ENCODE data around the gene CSAG1.
"Not testable (repeated sequence)": the region's sequence is repeated elsewhere in the genome, so short reads cannot be mapped to it uniquely, and the experiment has no call there.

The CSAG1 gene

DNA sequence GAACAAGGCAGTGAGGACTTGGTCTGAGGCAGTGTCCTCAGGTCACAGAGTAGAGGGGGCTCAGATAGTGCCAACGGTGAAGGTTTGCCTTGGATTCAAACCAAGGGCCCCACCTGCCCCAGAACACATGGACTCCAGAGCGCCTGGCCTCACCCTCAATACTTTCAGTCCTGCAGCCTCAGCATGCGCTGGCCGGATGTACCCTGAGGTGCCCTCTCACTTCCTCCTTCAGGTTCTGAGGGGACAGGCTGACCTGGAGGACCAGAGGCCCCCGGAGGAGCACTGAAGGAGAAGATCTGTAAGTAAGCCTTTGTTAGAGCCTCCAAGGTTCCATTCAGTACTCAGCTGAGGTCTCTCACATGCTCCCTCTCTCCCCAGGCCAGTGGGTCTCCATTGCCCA, 33.1 kb downstream of the CSAG1 start:
- DNase-seq (ENCODE audit: low read depth in 3 of 3, low spot score in 1 of 3), result not testable (repeated sequence)

DNA sequence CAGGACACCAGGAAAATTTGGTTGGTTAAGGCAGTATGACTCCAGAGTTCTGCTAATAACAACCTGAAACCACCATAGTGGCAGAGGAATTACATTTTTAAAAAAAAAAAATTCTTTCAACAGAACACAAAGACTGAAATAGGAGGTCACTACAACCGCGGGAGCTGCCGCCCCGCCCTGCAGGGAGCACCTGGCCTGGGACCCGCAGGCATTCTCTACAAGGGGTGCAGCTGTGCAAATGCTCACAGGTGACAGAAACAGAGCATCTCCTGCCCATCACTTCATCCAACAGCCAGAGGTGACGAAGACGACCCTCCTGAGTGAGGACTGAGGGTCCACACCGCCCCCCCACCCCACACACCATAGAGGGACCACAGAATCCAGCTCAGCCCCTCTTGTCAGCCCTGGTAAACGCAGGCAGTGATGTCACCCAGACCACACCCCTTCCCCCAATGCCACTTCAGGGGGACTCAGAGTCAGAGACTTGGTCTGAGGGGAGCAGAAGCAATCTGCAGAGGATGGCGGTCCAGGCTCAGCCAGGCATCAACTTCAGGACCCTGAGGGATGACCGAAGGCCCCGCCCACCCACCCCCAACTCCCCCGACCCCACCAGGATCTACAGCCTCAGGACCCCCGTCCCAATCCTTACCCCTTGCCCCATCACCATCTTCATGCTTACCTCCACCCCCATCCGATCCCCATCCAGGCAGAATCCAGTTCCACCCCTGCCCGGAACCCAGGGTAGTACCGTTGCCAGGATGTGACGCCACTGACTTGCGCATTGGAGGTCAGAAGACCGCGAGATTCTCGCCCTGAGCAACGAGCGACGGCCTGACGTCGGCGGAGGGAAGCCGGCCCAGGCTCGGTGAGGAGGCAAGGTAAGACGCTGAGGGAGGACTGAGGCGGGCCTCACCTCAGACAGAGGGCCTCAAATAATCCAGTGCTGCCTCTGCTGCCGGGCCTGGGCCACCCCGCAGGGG, 35.3 kb downstream of the CSAG1 start, which contains the start of gene MAGEA3:
MAGEA3 (plus strand) TSS at position 843 of the 980 bp plus-strand sequence. CDS start 2,039 bp downstream, outside the sequence.
- not testable (repeated sequence) for DNase-seq (ENCODE audit: low read depth in 3 of 3, low spot score in 1 of 3)

DNA sequence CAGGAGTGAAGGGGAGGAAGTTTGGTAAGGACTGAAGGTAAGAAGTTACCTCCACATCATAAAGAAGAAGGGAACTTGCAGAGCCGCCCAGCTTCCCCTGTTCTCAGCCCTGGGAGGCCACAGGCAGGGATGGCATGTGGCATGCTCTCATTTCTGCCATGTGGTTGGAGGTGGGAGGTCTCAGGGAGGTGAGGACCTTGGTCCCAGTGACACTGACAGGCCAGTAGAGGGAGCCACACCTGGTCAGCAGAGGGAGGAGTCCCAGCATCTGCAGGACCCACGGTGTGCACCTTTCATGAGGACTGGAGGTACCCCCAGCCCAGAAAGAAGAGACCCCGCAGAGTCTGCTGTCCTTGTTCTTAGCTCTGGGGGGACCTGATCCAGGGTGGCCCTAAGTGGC, 52.5 kb downstream of the CSAG1 start:
- DNase-seq (ENCODE audit: low read depth in 3 of 3, low spot score in 1 of 3), result not testable (repeated sequence)
